GM18499 (cell line): Measurements from ENCODE around the gene VSTM2L.

ENCODE experiments used
- ATAC-seq: cut with Tn5 transposase; IDR thresholded peaks from one replicate; pipeline ENCODE4 v1.9.1; 2021; ENCODE audit warnings: moderate number of reproducible peaks; ENCODE audit not compliant: insufficient read depth, unreplicated experiment

Gene VSTM2L

DNA sequence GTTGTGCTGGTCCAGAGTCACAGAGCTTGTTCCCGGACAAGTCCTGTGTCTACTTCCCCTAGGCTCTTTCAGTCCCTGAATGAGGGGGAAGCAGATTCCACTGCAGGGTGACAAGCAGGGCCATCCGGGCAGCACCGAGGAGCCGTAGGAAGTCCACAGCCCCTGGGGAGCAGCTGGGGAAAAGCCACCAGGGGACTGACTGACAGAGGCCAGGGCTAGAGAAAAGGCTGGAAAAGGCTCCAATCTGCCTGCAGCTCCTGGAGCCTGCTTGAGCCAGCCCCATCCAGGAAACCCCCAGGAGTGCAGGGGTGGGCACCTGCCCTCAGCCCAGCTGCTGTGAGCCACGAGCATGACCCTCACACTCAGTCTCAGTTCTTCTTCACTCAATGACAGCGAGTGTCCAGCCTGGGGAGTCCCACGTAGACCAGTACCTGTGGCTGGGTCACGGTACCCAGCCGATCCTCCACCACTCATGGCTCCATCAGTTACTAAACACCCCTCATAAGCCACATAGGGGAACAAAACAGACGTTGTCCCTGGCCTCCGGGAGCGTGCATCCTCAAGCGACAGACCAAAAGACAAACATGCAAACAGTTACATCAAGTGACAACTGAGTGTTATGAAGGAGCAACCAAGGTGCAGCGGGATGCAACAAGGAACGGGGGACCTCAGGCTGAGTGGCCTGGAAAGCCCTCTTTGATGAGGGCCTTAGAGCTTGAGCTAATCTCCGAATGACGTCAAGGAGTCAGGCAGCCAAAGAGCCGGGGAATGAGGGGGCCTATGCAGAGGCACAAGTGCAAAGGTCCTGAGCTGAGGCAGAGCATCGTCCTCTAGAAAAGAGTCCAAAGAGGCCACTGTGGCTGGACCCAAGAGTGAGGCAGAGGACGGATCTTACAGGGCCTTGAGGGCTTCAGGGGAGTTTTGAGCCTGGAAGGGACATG lies 24.8 kb upstream of the VSTM2L start:
- no peak for ATAC-seq

- ATAC-seq = no peak
Observed at GRCh38 chr20:37878835-37879599, 23.9 kb upstream of the VSTM2L start.

DNA sequence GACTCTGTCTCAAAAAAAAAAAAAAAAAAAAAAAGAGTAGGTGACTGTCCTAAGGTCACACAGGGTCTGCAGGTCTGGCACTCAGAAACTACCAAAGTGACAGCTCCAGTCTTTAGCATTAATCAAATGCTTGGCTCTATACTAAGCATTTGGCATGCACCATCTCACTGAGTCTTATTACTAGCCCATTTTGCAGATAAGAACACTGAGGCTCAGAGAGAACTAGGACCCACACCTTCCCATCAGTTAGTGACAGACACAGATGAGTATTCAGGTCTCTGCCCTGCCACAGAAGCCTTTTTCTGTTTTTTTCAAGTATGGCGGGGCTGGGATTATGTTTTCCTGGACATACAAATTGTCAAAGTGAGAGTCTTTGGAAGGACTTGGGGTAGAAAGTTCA lies 23.1 kb upstream of the VSTM2L start:
- no peak for ATAC-seq

- ATAC-seq = no peak
Observed at GRCh38 chr20:37880726-37881591, 22.0 kb upstream of the VSTM2L start.

DNA sequence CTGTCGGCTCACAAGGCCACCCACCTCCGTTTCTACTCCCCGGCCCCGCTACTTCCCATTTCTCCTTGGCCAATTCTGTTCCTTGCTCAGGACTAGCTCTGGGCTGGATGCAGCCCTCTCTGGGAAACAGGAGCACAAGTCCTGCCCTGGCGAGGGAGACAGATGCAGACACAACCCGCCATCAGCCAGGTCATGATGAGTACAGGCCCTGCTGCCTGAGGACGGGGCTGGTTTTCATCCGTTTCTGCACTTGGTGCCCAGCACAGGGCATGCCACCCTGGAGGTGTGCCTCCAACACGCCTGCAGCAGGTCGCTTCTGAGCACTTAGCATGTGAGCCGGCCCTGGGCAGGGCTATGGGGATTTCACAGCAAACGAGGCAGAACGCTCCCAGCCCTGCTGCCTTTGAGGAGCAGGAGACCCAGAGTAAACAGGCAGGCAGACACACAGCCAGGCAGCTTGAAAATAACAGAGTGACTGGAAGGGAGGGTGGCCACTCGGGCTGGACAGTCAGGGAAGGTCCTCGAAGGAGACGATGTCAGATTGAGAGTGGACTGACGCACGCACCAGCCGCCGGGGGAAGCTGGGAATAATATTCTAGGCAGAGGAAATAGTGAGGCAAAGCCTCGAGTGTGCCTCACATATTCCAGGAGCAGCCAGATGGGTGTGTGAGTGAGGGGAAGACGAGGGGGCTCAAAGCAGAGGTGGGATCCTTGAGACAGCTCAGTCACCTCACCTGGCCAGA lies 21.2 kb upstream of the VSTM2L start:
- ATAC-seq = no peak

DNA sequence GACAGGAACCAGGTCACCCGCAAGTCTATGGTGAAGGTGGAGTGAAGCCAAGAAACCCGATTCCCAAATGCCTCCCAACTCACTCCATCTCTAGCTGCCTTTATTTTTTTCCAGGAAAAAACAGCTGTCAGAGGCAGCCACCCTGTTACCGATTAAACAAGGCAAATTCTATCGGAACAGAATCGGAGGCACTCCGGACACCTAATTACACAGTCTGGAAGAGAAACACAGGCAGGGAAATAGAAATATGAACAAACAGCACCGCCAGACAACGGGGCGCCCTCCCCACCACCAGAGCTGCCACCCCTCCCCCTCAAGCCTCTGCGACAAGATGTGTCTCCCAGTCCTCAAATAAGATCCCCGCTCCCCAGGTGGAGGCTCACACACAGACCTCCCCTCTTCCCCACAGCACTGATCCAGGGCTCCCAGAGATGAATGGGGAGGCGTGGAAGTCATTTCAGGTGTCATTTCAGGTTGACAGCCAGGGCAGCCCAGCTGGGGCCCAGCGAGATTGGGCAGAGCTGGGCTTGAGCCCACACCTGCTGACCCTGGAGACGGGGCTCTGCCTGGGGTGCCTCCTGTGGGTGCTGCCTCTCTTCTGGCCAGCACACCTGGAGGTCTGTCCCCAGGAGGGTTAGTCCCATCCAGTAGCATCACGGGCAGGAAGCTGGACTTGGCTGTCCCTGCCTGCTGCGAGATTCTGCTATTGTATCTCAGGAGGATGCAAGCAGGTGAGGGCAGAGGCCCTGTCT lies 19.8 kb upstream of the VSTM2L start:
- no peak for ATAC-seq

- ATAC-seq = no peak
Observed at GRCh38 chr20:37885042-37885441, 17.9 kb upstream of the VSTM2L start.

- ATAC-seq = no peak
Observed at GRCh38 chr20:37885593-37886503, 17.1 kb upstream of the VSTM2L start.

DNA sequence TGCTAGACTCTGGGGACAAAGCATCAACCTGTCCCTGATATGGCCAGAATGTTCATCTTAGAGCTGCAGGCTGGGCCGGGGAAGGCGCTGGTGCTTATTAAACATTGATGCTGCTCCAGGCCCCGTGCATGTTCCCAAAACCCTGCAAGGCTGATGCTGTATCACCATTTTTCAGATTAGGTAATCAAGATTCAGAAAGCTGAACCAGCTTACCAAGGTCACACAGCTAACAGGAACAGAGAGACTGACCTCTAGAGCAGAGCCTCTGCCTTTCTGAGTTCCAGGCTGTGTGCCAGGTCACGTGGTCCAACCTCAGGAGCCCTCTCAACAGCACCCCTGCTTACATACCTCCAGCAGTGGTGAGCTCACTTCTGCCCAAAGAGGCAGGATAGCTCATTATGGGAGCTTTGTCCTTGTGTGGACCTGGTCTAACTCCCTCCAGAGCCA lies 16.1 kb upstream of the VSTM2L start:
- ATAC-seq = no peak

DNA sequence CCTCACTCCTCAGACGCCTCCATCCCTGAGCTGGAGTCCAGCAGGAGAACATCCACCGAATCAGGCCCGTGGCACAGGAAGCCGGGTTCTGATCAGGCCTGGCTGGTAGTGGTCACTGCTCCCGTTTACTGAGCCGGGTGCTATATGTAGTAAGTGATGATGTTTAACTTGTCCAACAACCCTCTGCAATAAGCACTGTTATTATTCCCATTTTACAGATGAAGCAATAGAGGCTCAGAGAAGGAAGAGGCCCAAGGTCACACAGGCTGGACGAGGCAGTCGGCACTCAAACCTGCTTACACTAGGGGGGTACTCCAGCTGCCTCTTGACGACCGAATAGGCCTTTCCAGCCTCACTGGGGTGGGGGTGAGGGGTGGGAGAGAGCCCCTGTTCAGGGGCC lies 14.3 kb upstream of the VSTM2L start:
- no peak for ATAC-seq

DNA sequence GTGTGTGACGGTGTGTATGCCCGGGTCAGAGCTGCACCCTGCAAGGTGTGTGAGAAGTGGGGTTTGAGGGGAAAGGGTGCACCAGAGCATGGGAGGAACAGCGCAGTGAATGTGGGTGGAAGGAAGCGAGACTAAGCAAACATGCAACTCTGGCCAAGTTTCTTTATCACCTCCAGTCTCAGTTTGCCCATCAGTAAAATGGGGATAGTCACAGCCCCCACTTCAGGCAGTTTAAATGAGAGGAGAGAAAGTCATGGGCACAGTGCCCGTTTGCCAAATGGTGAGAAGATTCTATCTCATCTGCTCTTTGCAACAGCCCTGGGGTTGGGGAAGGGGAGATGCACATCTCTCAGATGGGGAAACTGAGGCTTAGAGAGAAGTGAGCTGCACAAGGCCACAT lies 12.8 kb upstream of the VSTM2L start:
- no peak for ATAC-seq

GRCh38 chr20:37890643-37891042 lies 12.3 kb upstream of the VSTM2L start:
- no peak for ATAC-seq

- ATAC-seq = no peak
Observed at GRCh38 chr20:37892001-37892400, 10.9 kb upstream of the VSTM2L start.

DNA sequence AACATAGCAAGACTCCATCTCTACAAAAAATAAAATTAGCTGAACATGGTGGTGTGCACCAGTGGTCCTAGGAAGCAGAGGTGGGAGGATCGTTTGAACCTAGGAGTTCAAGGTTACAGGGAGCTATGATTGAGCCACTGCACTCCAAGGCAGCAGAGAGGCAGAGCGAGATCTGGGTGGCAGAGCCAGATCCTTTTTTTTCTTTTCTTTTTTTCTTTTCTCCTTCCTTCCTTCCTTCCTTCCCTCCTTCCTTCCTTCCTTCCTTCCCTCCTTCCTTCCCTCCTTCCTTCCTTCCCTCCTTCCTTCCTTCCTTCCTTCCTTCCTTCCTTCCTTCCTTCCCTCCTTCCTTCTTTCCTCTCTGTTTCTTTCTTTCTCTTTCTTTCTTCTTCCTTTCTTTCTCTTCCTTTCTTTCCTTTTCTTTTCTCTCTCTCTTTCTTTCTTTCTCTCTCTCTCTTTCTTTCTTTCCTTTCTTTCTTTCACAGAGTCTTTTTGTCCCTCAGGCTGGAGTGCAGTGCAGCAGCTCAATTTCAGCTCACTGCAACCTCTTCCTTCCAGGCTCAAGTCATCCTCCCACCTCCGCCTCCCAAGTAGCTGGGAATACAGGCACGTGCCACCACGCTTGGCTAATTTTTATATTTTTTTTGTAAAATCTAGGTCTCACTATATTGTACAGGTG lies 9.2 kb upstream of the VSTM2L start:
- ATAC-seq = no peak

GRCh38 chr20:37894454-37894853 lies 8.5 kb upstream of the VSTM2L start:
- ATAC-seq = no peak

GRCh38 chr20:37895166-37895565 lies 7.8 kb upstream of the VSTM2L start:
- no peak for ATAC-seq

- no peak for ATAC-seq
Observed at GRCh38 chr20:37896932-37897548, 5.9 kb upstream of the VSTM2L start.
